Hepatocyte (in vitro differentiated cells): ENCODE data around the gene LRRC4. TPM values are rescaled to one million over a fixed set of nuclear protein-coding genes. Genes with fewer than 3 reads are reported as not detected.

Experiments used
- DNase-seq: peaks from one replicate; pipeline ENCODE4 v3.0.0-alpha.2; 2016; ENCODE audit warnings: low spot score
- H2AFZ ChIP-seq: fragments of 200-600 bp; sonication (generic); 2 replicates; pipeline ENCODE4 v1.6.0; 2016; ENCODE audit warnings: antibody characterized with exemption, mild to moderate bottlenecking
- H3K27ac ChIP-seq: fragments of 200-600 bp; sonication (generic); 2 replicates; pipeline ENCODE4 v1.5.1; 2016; ENCODE audit warnings: mild to moderate bottlenecking
- H3K27me3 ChIP-seq: fragments of 200-600 bp; sonication (generic); 2 replicates; pipeline ENCODE4 v1.6.1; 2016
- H3K36me3 ChIP-seq: fragments of 200-600 bp; sonication (generic); replicated peaks from 2 replicates; pipeline ENCODE4 v1.5.1; 2016; ENCODE audit warnings: low read depth; ENCODE audit not compliant: insufficient read depth
- H3K4me1 ChIP-seq: fragments of 200-600 bp; sonication (generic); 2 replicates; pipeline ENCODE4 v1.5.1; 2016; ENCODE audit warnings: mild to moderate bottlenecking, moderate library complexity; ENCODE audit not compliant: insufficient read depth
- H3K4me2 ChIP-seq: fragments of 200-600 bp; sonication (generic); 2 replicates; pipeline ENCODE4 v1.6.0; 2016
- H3K4me3 ChIP-seq: fragments of 200-600 bp; sonication (generic); 2 replicates; pipeline ENCODE4 v1.5.1; 2016; ENCODE audit warnings: mild to moderate bottlenecking
- H3K79me2 ChIP-seq: fragments of 200-600 bp; sonication (generic); 2 replicates; pipeline ENCODE4 v1.6.0; 2017; ENCODE audit warnings: mild to moderate bottlenecking
- H3K9me2 ChIP-seq: fragments of 200-600 bp; sonication (generic); replicated peaks from 2 replicates; pipeline ENCODE4 v1.6.0; 2017; ENCODE audit warnings: mild to moderate bottlenecking; ENCODE audit not compliant: insufficient read depth
- H3K9me3 ChIP-seq: fragments of 200-600 bp; sonication (generic); 2 replicates; pipeline ENCODE4 v1.5.1; 2016; ENCODE audit warnings: low read depth, mild to moderate bottlenecking
- H4K20me1 ChIP-seq: fragments of 200-600 bp; sonication (generic); 2 replicates; pipeline ENCODE4 v1.6.0; 2016; ENCODE audit warnings: mild to moderate bottlenecking; ENCODE audit not compliant: insufficient read depth, poor library complexity, severe bottlenecking
- EZH2 ChIP-seq: fragments of 200-600 bp; sonication (generic); IDR thresholded peaks from 2 replicates; pipeline ENCODE4 v1.6.1; 2016; ENCODE audit warnings: antibody characterized with exemption, mild to moderate bottlenecking, borderline replicate concordance
- EZH2phosphoT487 ChIP-seq: fragments of 200-600 bp; sonication (generic); IDR thresholded peaks from one replicate; pipeline ENCODE4 v1.6.1; 2018; ENCODE audit warnings: antibody characterized with exemption, mild to moderate bottlenecking, low read depth, moderate library complexity; ENCODE audit not compliant: unreplicated experiment, severe bottlenecking
- WGBS: methylation state at CpG from one replicate; pipeline ENCODE4 v1.1.6; 2016; ENCODE audit warnings: low lambda C conversion rate; ENCODE audit errors: missing lambda C conversion rate; 5-methylcytosine and 5-hydroxymethylcytosine counted together
- polyA plus RNA-seq: library from polyadenylated mRNA; unstranded; fragments of >200 nt; fragmentation: Nextera tagmentation; extraction: Ambion mirVana; gene quantifications from 2 replicates; pipeline ENCODE4 v1.2.1, GENCODE V29; 2016
- total RNA-seq: library from RNA; depleted of rRNA; stranded (reverse); fragments of >200 nt; gene quantifications from 2 replicates; pipeline ENCODE4 v1.2.3, GENCODE V29; 2014
- TF ChIP-seq, protein P1 (sequence below): fragments of 200-600 bp; sonication (generic); IDR thresholded peaks from 2 replicates; pipeline ENCODE4 v1.5.1; 2016; ENCODE audit warnings: antibody characterized with exemption, mild to moderate bottlenecking; ENCODE audit not compliant: poor library complexity

LRRC4 gene
- total and polyA plus RNA-seq, 2 experiments from 2014 or later: 3.9 to 15.1 TPM

DNA sequence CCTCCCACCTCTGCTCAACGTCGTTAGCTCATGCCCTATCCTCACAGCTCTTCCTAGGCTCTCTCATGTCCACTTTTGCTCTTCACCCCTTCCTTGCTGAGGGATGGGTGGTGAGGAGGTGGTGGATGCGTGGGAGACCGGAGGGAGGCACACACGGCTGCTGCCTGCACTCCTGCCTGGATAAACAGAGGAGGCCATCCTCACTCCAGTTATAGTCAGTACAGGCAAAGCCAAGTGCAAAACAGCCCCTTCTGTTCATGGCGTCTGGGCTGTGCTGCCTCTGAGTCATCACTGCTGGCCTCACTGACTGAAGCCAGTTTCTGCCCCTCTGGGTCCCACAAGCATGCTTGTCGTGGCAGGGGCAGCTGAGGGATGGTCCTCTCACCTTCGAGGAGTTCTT, 31.9 kb upstream of the LRRC4 start:
- no peak for TF ChIP-seq EZH2
- TF ChIP-seq, protein P1, sequence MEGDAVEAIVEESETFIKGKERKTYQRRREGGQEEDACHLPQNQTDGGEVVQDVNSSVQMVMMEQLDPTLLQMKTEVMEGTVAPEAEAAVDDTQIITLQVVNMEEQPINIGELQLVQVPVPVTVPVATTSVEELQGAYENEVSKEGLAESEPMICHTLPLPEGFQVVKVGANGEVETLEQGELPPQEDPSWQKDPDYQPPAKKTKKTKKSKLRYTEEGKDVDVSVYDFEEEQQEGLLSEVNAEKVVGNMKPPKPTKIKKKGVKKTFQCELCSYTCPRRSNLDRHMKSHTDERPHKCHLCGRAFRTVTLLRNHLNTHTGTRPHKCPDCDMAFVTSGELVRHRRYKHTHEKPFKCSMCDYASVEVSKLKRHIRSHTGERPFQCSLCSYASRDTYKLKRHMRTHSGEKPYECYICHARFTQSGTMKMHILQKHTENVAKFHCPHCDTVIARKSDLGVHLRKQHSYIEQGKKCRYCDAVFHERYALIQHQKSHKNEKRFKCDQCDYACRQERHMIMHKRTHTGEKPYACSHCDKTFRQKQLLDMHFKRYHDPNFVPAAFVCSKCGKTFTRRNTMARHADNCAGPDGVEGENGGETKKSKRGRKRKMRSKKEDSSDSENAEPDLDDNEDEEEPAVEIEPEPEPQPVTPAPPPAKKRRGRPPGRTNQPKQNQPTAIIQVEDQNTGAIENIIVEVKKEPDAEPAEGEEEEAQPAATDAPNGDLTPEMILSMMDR: no peak
- no peak for TF ChIP-seq EZH2phosphoT487
- H3K4me1 ChIP-seq: no peaks in the 10 kb centered on the region
- H4K20me1 ChIP-seq: peaks cover 10% of the 10 kb centered on the region
- no peaks in the 10 kb centered on the region for H3K9me2 ChIP-seq
- H3K27ac ChIP-seq: no peak overlapping the region
- H3K79me2 ChIP-seq: no peaks in the 10 kb centered on the region
- no peak overlapping the region for H3K4me3 ChIP-seq
- no peaks in the 10 kb centered on the region for H3K27me3 ChIP-seq
- H3K9me3 ChIP-seq: no peaks in the 10 kb centered on the region
- 90% methylated on average over 8 of the region's 8 CpGs for WGBS
- no peak overlapping the region for H2AFZ ChIP-seq
- no peaks in the 10 kb centered on the region for H3K36me3 ChIP-seq
- no peak overlapping the region for H3K4me2 ChIP-seq
- no peak for DNase-seq

DNA sequence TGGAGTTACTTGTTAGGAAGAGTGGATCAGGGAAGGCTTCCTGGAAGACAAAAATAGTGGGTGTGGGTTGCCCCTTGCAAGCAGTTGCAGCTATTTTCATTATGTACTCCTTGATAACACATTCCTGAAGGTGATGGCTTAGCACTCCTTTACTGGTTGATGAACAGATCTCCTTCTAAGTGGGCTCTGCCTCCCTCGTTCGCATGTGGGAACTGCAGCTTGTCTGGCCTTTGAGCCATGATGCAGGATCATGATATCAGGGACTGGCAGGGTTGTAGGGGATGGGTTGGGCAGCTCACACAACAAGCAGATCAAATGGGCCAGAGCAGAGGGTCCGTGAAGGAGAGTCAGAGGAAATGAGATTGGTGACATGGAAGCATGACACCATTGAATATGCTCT, 28.8 kb upstream of the LRRC4 start:
- H3K27ac ChIP-seq: no peak overlapping the region
- no peak for DNase-seq
- no peaks in the 10 kb centered on the region for H3K79me2 ChIP-seq
- TF ChIP-seq EZH2: no peak
- TF ChIP-seq, protein P1: no peak
- no peaks in the 10 kb centered on the region for H3K9me2 ChIP-seq
- no peaks in the 10 kb centered on the region for H3K4me1 ChIP-seq
- no peaks in the 10 kb centered on the region for H3K9me3 ChIP-seq
- H4K20me1 ChIP-seq: peaks cover 5% of the 10 kb centered on the region
- H3K36me3 ChIP-seq: no peaks in the 10 kb centered on the region
- 76% methylated on average over 3 of the region's 3 CpGs for WGBS
- no peak overlapping the region for H3K4me3 ChIP-seq
- H2AFZ ChIP-seq: no peak overlapping the region
- H3K27me3 ChIP-seq: no peaks in the 10 kb centered on the region
- no peak overlapping the region for H3K4me2 ChIP-seq

DNA sequence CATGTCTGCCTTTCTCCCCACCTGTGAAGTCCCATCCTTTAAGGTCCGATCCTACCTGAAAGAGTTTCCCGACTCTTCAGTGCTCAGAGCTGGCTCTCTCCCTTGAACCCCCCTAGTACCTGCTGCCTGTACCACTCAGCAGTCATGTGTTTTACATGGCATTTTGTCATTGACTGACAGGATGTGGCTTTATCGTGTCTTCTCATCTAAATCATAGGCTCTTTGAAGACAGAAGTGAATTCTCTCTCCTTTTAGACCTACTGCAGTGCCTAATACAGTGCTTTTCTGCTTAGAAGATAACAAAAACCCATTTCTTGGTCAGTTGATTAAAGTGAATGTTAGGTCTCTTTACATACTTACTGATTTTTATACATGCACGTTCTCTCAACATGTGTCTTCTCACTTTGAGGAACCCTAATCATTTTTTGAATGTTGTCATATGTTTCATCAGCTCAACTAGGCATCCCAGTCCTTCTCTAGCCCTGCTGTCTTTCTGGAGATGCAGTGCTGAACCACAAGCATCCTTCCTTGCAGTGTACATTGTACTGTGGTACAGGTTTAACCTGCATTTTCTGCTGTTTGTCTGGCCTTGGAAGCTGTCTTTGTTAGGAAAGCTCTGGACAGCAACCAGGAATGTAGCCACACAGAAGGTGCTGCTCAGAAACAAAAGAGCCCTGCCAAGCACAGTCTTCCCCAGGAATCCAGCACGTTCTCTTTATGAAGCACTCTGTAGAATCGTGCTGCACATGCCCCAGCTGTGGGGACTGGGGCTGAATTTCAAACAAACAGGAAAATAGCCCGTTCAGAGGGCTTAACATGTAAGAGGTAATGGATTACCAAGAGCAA, 28.1 kb upstream of the LRRC4 start:
- H3K27ac ChIP-seq: no peak overlapping the region
- peaks cover 5% of the 10 kb centered on the region for H4K20me1 ChIP-seq
- 86% methylated on average over 7 of the region's 7 CpGs for WGBS
- DNase-seq: no peak
- no peaks in the 10 kb centered on the region for H3K9me3 ChIP-seq
- H2AFZ ChIP-seq: no peak overlapping the region
- no peaks in the 10 kb centered on the region for H3K36me3 ChIP-seq
- TF ChIP-seq, protein P1: no peak
- TF ChIP-seq EZH2 (no peak), EZH2phosphoT487 (no peak)
- no peaks in the 10 kb centered on the region for H3K79me2 ChIP-seq
- H3K9me2 ChIP-seq: no peaks in the 10 kb centered on the region
- H3K27me3 ChIP-seq: no peaks in the 10 kb centered on the region
- H3K4me1 ChIP-seq: no peaks in the 10 kb centered on the region
- no peak overlapping the region for H3K4me2 ChIP-seq
- no peak overlapping the region for H3K4me3 ChIP-seq
